ENCODE measurements around the gene BMERB1.

DNA sequence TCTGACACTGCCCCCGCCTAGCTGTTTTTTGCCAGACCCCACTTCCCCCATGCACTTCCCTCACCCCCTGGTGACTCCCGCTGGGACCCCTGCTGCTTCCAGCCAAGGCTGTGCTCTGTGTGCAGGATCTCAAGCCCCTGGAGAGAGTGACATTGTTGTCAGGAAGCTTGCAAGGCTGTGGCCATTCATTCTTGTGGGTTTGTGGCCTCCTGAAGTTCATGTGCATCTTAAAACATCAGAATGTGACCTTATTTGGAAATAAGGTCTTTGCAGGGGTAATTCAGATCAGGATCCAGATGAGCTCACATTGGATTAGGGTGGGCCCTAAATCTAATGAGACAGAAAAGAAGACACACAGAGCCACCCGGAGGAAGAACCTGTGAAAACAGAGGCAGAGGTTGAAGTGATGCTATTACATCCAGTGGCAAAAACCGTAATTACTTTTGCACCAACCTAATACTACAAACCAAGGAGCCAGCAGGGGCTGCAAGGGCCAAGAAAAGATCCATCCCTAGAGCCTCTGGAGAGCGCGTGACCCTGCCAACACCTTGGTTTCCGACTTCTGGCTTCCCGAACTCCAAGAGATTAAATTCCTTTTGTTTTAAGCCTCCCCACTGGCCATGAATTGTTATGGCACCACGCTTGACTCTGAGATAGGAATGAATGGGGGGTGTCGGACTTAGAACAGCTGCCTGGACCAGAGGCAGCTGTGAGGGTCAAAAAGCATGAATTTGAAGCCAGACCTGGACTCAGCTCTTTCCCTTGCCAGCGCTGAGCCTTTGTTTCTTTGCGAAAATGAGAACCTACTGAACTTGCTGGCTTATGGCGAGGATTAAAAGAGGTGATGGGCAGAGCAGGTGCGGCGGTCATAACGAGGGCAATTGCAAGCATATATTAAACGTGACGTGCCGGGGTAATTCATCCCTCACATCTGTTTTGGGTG lies 75.5 kb downstream of the BMERB1 start:
- TF ChIP-seq POLR2AphosphoS5 (IDR thresholded peaks at IDR 0.05; ENCODE audit: low read depth, low read length) (no peak), POLR2A (IDR thresholded peaks at IDR 0.05; ENCODE audit: low read depth, low read length) (no peak), TAF1 (IDR thresholded peaks at IDR 0.05; ENCODE audit: low read depth, low read length) (no peak), POU2F2 (IDR thresholded peaks at IDR 0.05; ENCODE audit: low read depth, low read length) (no peak), SPI1 (IDR thresholded peaks at IDR 0.05; ENCODE audit: low read depth, low read length) (no peak), PAX5 (IDR thresholded peaks at IDR 0.05; ENCODE audit: insufficient read depth, low read length, severe bottlenecking) (no peak)

Measured in GM12891 (cell line).